NCI-H2107 (cell line): ENCODE data around the gene NCBP3.
A peak's percentile ranks its signal among the peaks of the same experiment; 100 is the strongest.

Experiments used
- DNase-seq: peaks from one replicate; lab custom pipeline; 2025; lab: John Stamatoyannopoulos, UW

NCBP3 gene

GRCh38 chr17:3754458-3755334, 91.3 kb downstream of the NCBP3 start:
- peak; percentile 95 for DNase-seq

DNA sequence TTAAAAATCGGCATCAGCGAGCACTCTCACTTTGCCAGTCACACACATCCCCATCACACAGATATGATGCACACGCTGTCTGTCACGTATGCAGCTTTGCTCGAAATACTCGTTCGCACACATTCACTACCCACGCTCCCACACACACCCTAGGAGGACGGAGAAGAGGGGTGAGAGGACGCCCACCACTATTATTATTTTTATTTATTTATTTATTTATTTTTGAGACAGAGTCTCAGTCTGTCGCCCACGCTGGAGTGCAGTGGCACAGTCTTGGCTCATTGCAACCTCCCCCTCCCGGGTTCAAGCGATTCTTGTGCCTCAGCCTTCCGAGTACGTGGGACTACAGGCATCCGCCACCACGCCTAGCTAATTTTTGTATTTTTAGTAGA, 92.0 kb downstream of the NCBP3 start:
- no peak for DNase-seq

DNA sequence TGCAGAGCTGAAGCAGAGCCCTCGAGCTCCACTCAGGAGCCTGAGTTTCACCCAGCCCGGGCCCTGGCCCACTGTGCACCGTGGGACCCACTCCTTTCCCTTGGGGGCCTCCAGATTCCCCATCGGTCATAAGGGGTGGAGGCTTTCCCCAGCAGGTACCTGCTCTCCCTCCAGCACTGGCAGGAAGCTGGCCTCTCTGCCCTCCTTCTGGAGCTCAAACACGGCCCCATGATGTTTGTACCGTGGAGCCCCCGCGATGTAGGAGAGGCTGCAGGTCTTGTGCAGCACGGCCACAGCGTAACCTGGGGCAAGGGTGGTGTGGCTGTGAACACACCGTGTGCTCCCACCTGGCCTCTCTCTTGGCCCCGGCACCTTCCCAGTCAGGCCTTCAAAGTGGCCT, 92.4 kb downstream of the NCBP3 start:
- DNase-seq, result no peak
